Testis (tissue), 2 donors: ENCODE results near the gene RPTOR.

ENCODE experiments used
- POLR2A ChIP-seq: fragments of 450-650 bp; IDR thresholded peaks from one replicate; pipeline ENCODE4 v1.6.1; 2017; ENCODE audit warnings: antibody characterized with exemption, mild to moderate bottlenecking, moderate library complexity
- TF ChIP-seq, protein P1 (sequence below), 3 experiments: fragments of 450-650 bp in 2 of 3; fragments of 200-600 bp in 1 of 3; sonication (generic) in 1 of 3; IDR thresholded peaks; one replicate each; pipeline ENCODE4 v1.5.1; 2016 to 2019; ENCODE audit warnings: antibody characterized with exemption in 3 of 3, mild to moderate bottlenecking in 2 of 3, moderate library complexity in 1 of 3

DNA sequence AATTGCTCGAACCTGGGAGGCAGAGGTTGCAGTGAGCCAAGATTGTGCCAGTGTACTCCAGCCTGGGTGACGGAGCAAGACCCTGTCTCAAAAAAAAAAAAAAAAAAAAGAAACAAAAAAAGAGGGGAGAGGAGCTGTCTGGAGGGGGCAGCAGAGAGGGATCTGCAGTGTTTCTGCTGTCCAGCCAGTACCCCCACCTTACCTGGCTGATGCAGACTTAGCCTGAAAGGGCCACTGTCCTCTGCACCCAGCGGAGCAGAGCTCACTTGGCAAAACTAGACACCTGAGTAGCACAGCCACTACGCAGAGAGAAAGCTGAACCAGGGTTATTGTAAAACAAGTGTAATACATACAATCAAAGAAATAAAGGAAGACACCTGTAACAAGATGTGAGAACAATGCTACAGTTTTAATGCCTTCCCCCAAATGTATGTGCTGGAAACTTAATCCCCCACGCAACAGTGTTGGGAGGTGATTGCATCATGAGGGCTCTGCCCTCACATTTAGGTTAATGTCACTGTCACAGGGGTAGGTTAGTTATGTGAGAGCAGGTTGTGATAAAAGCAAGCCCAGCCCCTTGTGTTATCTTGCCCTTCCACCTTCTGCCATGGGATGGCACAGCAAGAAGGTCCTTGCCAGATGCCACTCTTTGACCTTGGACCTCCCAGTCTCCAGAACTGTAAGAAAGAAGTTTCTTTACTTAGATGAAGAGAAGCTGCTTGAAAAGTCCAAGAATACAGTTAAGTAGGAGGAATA is 211.2 kb downstream of the RPTOR start:
- TF ChIP-seq, protein P1, sequence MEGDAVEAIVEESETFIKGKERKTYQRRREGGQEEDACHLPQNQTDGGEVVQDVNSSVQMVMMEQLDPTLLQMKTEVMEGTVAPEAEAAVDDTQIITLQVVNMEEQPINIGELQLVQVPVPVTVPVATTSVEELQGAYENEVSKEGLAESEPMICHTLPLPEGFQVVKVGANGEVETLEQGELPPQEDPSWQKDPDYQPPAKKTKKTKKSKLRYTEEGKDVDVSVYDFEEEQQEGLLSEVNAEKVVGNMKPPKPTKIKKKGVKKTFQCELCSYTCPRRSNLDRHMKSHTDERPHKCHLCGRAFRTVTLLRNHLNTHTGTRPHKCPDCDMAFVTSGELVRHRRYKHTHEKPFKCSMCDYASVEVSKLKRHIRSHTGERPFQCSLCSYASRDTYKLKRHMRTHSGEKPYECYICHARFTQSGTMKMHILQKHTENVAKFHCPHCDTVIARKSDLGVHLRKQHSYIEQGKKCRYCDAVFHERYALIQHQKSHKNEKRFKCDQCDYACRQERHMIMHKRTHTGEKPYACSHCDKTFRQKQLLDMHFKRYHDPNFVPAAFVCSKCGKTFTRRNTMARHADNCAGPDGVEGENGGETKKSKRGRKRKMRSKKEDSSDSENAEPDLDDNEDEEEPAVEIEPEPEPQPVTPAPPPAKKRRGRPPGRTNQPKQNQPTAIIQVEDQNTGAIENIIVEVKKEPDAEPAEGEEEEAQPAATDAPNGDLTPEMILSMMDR (IDR thresholded peaks at IDR 0.05) = no peak
- no peak for TF ChIP-seq POLR2A
